Epithelial cell of esophagus (primary cell): ENCODE results near the gene SELENOV.

Source experiments
- DNase-seq: peaks from one replicate; pipeline ENCODE4 v3.0.0; 2010; ENCODE audit warnings: low read depth
- H3K4me3 ChIP-seq: 2 replicates; pipeline ENCODE4 v1.5.1; 2011; ENCODE audit warnings: mild to moderate bottlenecking, low read length, control low read depth
- CTCF ChIP-seq: IDR thresholded peaks from 2 replicates; pipeline ENCODE4 v1.5.1; 2011; ENCODE audit warnings: low read depth, mild to moderate bottlenecking, low read length, control low read depth, inconsistent platforms; ENCODE audit not compliant: insufficient read depth; ENCODE audit errors: missing control alignments

Gene SELENOV

DNA sequence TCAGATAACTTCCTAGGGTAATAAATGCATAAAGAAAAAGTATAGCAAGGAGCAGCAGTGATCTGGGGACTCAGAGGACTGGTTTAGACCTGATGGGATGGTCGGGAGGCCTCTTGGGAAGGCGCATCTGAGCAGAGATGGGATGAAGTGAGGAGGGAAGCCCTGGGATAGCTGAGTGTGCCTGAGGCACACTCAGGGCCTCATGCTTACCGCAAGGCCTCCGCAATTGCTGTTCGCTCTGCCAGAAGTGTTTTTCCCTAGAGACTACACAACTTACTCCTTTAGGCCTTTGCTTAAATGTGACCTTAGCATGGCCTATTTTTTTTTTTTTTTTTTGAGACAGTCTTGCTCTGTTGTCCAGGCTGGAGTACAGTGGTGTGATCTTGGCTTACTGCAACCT, 20.3 kb upstream of the SELENOV start:
- no peak overlapping the region for H3K4me3 ChIP-seq
- TF ChIP-seq CTCF, result no peak
- no peak for DNase-seq

DNA sequence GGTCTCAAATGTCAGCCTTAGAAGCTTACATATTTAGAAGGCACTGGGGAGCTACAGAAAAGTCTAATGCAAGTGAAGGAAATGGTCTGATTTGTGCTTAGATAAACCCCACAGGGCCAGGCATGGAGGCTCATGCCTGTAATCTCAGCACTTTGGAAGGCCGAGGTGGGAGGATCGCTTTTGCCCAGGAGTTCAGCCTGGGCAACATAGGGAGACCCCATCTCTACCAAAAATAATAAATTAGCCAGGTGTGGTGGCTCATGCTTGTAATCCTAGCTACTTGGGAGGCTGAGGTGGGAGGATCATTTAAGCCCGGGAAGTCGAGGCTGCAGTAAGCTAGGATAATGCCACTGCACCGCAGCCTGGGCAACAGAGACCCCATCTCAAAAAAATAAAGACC, 18.9 kb upstream of the SELENOV start:
- no peak for DNase-seq
- no peak for TF ChIP-seq CTCF
- H3K4me3 ChIP-seq, result no peak overlapping the region

GRCh38 chr19:39497701-39497995, 17.3 kb upstream of the SELENOV start:
- TF ChIP-seq CTCF, result no peak
- no peak overlapping the region for H3K4me3 ChIP-seq
- no peak for DNase-seq

DNA sequence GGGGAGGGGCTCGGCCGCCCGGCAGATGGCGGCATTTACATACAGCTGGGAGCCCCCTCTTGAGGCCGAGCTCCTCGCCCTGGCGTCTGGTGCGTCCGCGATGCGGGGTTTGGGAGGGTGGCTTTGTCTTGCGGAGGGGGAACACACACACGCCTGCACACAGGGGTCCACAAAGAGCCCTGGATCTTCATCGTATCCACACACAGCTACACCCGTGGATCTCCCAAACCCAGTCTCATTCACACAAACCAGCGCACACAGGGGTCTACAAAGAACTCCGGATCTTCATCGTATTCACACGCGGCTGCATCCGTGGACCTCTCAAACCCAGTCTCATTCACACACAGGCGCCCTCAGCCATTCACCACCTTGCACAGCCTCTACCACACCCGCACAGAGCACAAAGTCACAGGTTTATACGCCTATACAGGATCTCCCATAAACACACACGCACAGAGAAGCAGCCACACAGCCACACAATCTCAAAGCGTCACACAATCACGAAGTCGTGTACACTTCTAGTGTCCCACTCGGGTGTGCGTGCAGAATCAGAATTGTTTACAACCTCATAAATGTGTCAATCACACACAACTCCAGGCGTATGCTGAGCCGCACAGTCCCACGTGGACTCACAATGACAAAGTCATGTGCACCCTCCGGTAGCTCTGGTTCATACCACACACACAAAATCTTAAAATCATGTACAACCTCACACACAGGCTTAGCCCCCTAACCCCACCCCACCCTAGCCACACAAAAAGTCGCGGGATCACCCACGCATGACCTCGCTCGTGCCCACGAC, 16.7 kb upstream of the SELENOV start:
- H3K4me3 ChIP-seq, result no peak overlapping the region
- TF ChIP-seq CTCF, result peak; percentile 29
- peak; percentile 30 for DNase-seq

DNA sequence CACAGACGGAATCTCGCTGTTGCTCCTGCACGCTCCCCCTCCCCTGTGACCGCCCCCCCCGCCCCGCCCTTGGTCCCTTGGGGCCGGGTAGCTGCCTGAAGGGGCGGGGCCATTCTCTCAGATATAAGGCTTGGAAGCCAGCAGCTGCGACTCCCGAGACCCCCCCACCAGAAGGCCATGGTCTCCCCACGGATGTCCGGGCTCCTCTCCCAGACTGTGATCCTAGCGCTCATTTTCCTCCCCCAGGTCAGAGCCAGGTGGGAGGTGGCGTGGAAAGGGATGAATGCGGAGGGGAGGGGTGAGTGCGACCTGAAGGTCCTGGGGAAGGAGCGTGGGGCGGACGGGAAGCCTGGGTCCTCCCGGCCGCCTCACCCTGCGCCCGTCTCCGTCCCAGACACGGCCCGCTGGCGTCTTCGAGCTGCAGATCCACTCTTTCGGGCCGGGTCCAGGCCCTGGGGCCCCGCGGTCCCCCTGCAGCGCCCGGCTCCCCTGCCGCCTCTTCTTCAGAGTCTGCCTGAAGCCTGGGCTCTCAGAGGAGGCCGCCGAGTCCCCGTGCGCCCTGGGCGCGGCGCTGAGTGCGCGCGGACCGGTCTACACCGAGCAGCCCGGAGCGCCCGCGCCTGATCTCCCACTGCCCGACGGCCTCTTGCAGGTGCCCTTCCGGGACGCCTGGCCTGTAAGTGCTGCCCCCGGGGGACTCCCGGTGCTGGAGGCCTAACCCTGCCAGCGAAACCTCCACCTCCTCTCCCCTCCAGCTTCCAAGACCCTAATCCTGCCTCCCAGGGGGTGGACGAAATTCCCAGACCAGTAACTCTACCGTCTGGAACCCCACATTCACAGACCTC, 15.9 kb upstream of the SELENOV start, which contains the start of gene DLL3:
Gene DLL3 (plus strand): TSS at position 150 of the 845 bp plus-strand sequence. CDS start 28 bp downstream, at position 178.
- DNase-seq, result peak; percentile 37

DNA sequence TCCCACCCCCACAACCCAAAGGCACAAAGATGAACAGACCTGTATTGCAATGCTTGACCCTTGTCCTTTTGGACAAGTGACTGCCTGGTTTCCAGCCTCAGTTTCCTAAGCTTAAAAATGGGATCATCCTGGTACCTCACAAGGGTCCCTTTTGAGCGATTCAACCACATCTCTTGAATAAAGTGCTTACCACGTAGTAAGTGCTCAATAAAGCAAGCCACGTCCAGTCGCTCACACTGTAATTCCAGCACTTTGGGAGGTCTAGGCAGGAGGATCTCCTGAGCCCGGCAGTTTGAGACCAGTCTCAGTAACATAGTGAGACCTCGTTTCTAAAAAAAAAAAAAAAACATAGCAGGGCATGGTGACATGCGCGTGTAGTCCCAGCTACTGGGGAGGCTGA, 15.0 kb upstream of the SELENOV start:
- no peak overlapping the region for H3K4me3 ChIP-seq
- DNase-seq, result no peak
- no peak for TF ChIP-seq CTCF

More for the DNA sequence above, 15.9 kb upstream of the SELENOV start, which contains the start of gene DLL3:
- no peak within 1 kb of the TSS for H3K4me3 ChIP-seq
- no peak for TF ChIP-seq CTCF

DNA sequence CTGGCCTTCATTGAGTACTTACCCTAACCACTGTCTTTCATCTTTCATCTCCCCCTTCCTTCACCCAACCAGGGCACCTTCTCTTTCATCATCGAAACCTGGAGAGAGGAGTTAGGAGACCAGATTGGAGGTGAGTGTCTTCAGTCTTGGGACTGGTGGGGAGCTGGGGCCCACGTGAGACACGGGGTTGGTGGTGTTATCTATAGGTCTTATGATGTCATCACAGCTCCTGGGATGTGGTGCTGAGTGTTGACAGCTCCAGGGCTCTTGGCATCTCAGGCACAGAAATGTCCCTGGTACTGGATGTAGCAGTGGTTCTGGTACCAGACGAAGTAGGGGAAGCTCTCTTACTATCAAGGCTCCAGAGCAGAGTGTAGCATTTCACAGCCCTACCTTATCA, 14.4 kb upstream of the SELENOV start:
- no peak for TF ChIP-seq CTCF
- DNase-seq, result no peak
- no peak overlapping the region for H3K4me3 ChIP-seq
